NCI-H2196 (cell line): Measurements from ENCODE around the gene COL9A3.
A peak's percentile ranks its signal among the peaks of the same experiment; 100 is the strongest.

Experiments used
- DNase-seq: peaks from one replicate; lab custom pipeline; 2025; ENCODE audit not compliant: unreplicated experiment; lab: John Stamatoyannopoulos, UW

Gene COL9A3

DNA sequence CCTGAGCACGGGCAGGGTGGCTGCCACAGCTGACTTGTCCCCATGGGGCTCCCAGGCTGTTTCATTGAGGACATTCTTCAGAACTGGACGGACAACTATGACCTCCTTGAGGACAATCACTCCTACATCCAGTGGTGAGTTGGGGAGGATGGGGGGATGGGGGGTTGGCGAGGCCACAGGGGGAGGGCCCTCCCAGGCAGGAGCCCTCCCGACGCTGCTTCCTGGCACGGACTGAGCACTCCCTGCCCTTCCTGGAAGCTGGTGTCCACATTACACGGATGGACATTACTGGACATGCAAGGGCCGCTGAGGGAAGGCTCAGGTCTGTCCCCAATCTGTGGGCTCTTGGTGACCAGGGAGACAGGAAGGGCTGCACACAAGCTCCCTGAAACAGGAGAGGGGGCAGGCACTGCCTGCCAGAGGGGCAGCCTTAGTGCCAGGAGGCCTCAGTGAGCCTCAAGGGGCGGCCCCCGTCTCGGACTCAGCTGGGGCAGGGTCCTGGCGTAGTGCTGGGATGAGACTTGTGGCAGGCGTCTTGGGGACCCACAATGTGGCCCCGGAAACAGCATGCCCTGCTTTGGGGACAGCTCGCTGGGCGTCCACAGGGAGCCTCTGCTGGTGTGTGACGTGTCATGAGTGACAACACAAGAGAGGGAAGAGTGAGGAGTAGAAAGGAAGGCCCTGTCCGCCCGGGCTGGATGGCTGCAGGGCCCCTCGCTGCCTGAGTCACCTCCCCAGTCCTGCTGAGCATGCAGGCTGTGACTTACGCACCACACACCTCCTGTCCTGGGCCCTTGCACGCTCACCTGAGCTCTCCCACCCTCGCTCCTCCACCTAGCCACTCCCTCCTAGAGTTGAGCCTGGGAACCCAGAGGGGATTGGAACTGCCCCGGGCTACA is 7.1 kb upstream of the COL9A3 start:
- DNase-seq, result no peak

- DNase-seq, result no peak
Observed at GRCh38 chr20:62811320-62811719, 5.5 kb upstream of the COL9A3 start.

DNA sequence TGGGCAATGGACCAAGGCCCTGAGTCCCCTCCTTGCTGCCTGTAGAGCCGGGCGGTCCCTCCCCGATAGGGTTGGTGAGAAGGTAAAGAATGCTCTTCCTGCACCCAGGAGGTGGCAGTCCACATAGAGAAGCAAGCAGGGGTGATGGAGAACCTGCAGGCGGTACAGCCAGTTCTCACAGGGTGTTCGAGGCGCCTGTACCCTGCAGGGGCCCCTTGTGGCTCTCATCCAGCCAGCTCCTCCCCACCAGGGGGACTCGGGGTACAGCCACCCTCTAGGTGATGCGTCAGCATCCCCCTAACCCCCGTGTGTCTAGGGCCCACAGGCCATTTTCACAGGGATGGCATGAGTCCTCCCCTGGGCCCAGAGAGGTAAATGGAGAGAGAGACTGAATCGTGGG is 5.1 kb upstream of the COL9A3 start:
- no peak for DNase-seq

- no peak for DNase-seq
Observed at GRCh38 chr20:62812181-62812906, 4.5 kb upstream of the COL9A3 start.

DNA sequence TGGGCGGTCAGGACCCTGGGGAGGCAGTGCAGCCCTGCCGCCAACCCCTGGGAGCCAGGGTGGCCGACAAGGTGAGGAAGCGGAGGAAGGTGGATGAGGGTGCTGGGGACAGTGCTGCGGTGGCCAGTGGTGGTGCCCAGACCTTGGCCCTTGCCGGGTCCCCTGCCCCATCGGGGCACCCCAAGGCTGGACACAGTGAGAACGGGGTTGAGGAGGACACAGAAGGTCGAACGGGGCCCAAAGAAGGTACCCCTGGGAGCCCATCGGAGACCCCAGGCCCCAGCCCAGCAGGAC is 4.0 kb upstream of the COL9A3 start:
- no peak for DNase-seq

- DNase-seq, result no peak
Observed at GRCh38 chr20:62813588-62813987, 3.3 kb upstream of the COL9A3 start.

DNA sequence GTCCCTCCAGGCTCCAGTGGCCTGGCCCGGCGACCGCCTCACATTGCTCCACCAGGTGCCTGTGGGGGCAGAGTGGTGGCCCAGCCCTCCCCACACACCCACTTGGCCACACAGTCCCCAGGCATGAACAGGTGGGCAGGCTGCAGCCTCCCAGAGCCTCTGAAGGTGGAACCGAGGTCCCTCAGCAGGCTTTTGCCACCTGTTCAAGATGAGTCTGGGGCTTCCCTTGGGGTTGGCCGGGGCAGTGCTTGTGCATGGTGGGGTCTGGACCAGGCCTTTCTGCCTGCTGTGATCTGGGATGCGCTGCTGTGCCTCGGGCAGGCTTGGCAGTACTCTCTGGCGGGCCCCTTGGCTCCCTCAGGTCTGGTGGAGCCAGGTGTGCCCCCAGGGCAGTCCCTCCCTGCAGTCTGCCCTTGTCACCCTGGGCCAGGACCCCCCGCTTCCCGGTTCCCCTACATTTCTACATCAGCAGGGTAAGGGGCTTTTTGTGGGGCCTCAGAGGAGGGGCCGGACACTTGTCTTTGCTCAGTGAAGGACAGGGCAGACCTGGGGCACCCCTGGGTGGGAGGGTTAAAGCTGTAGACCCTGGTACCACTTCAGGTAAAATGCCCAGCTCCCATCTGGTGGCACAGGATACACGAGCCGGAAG is 2.7 kb upstream of the COL9A3 start:
- DNase-seq, result no peak

DNA sequence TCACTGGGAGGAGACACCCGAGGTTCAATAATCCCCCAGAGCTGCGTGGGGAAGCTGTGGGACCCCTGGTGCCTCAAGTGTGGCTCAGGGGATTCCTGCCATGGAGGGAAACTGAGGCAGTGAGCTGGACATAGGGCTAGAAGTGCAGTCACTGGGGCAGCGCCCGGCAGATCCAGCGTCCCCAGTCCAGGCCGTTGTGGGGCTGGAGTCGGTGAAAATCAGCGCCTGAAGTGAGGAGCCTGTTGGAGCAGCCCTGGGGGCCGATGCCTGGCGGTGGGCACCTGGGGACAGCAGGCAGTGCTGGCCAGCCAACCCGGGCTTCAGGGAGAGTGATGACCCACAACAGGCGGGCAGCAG is 2.2 kb upstream of the COL9A3 start:
- DNase-seq, result no peak

DNA sequence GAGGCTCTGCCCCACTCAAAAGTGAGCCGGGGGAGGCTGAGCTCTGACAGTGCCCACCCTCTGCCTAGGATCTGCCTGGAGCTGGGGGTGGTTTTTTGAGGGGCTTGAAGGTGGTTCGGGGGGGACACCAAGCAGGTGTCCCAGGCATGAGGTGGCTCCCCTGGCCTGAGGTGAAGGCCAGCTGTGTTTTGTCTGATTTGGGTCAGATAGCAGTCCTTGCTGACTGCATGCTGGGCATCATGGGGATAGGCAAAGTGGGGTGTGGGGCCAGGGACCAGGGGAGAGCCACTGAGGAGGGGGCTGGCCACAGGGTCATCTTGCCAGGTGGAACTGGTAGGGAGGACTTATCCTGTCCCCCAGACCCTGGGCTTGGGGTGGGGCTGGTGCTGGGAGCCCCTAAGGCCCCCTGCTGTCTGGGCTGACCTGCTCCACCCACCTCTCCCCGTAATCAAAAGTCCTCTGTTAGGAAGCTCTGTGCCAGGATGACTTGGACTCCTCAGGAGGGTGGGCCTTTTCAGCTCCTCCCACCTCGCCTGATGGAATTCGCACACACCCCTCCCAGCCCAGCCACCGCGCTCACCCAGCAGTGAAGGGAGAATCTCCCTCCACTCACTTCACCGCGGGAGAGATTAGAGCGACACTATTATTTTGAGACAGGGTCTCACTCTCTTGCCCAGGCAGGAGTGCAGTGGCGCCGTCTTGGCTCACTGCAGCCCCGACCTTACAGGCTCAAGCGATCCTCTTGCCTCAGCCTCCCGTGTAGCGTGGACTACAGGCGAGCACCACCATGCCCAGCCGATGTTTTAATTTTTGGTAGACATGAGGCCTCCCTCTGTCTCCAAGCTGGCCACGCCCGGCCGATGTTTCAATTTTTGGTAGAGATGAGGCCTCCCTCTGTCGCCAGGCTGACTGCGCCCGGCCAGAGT is 1.5 kb upstream of the COL9A3 start:
- DNase-seq, result no peak

- DNase-seq, result no peak
Observed at GRCh38 chr20:62816031-62816883, 593 bp upstream of the COL9A3 start.

DNA sequence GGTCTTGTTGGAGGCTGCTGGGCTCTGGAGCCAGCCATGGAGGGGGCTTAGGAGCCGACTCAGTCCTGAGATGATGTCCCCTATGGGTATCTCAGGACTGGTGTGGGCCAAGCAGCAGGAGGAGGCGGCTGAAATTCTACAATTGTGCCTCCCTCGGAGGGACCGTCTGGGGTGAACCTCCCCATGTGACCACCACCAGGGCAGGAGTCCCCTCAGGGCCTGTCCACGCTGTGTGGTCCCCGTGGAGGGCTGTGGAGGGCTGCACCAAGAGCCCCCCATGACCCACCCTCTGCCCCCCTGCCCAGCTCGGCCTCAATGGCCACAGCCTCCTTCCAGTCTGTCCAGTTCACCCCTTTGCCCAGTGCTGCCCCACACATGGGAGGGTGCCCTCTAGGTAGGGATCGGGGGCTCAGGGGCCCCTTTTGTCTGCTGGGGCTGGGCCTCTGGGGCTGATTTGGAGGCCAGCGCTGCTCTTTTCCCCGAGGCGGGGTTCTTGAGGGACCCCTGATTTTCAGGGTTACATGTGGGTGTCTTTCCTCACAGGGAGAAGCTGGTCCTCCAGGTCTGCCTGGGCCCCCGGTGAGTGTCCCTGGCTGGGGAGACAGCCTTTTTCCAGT is 1.2 kb downstream of the COL9A3 start:
- DNase-seq, result no peak

- peak; percentile 53 for DNase-seq
Observed at GRCh38 chr20:62818592-62819493, 2.0 kb downstream of the COL9A3 start.

DNA sequence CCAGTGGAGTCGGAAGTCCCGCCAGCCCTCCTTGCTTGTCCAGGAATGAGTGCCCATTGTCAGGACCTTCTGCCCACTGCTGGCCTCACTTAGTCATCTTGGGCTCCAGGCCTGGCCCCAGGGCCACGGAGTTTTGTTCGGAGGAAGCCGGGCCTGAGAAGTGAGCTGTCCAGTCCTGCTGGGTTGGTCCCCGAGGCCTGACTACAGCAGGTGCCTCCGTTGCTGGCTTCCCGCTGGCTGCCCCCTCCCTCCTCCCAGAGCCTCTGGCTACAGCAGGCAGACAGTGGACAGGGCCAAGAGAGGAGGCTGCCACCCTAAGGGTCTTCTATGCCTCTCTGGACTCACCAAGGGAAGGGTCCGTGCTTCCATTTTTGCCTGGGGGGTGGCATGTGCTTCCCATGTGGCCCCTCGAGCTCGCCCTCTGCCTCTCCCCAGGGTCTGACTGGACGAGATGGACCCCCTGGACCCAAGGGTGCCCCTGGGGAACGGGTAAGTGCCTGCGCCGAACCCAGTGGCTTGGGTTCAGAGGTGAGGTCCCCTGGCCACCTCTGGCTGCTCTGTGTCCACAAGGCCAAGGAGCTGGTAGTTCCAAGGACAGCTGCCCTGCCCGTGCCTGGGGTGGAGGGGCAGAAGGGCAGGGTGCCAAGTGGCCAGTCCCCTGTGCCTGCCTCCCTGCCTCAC is 2.8 kb downstream of the COL9A3 start:
- DNase-seq, result no peak

DNA sequence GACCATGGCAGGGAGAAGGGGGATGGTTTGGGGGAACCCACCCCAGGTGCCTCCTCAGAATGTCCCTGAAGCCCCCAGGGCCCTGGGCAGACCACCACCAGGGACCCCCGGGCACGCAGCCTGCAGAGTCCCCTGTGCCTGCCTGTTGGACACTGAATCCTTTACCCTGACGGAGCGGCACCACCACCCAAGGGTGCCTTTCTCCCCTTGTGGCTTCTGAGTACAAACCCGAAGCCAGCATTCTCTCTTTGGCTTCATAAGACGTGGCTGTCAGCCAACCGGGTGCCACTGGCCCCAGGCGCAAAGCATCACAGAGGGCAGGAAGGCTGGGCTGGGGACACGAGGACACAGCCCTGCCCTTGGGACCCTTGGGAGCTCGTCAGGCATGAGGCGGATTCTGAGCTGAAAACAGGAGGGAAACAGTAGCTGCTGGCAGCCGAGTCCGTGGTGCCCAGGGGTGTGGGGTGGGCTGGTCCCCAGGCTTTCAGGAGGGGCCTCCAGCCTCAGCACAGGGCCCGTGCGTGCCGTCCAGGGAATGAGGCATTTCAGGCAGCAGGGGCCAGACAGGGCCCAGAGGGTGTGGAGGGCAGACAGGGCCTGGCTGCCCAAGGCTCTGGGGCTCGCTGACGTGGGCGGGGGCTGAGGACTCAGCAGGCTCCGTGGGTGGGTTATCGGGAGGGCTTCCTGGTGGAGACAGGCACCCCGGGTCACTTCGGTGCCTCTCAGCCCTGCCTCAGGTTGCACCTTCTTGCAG is 3.5 kb downstream of the COL9A3 start:
- peak; percentile 15 for DNase-seq

DNA sequence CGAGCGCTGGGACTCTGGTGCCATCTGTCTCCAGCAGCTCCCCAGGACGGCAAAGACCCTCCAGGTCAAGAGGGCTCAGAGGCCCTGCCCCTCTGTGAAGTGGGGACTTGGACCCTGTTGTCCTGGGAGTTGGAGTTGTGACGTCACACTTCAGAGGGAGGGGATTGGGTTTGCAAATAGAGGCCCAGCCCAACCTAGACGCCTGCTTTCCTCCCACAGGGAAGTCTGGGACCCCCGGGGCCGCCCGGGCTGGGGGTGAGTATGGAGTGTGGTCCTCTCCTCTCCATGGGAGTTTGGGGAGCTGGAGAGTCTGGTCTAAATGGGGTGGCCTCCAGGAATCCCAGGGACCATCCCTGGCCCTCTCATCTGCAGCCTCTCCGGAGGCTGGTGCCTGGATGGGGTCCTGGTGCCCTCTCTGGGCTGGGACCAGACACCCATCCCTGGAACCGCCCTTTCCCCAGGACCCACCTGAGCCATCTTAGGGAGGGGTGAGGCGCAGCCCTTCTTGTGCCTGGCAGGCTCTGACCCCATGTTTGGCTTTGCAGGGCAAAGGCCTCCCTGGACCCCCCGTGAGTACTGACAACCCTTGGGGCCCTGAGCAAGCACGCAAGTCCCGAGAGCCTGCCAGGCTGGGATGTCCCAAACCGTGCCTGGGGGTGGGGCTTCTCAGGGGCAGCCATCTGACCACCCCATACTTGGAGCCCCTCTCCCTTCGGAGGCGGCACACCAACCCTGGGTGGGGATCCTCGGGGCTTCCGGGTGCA is 4.3 kb downstream of the COL9A3 start:
- no peak for DNase-seq

DNA sequence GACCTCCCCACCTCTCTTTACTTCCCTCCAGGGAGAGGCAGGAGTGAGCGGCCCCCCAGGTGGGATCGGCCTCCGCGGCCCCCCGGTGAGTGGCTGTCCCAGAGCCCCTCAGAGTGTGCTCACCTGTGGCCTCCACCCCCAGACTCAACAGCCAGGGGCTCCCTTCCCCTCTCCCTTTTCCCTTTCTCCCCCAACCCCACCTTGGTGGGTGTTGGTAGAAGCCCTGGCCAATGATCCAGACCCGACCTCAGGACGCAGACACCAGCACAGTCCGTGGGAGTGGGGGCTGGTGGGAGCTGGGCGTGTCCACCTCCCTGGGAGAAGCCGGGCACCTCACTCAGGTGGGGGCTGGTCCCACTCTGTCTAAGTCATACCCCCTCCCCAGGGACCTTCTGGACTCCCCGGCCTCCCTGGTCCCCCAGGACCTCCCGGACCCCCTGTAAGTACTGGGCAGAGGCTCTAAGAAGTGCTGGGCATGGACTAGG is 4.9 kb downstream of the COL9A3 start:
- DNase-seq, result no peak
